Gastroesophageal sphincter (tissue), 4 donors: Measurements from ENCODE around the gene LIN52. TPM values are rescaled to one million over a fixed set of nuclear protein-coding genes. Genes with fewer than 3 reads are reported as not detected.

Source experiments
- ATAC-seq: fragments of 150-250 bp; one replicate; pipeline ENCODE4 v1.9.1; 2016; ENCODE audit warnings: mild to moderate bottlenecking, moderate library complexity
- H3K27ac ChIP-seq, 4 donors: fragments of 200-600 bp; sonication (generic) in 3 of 4; 1 replicate in 3 of 4; 2 replicates in 1 of 4; pipeline ENCODE4 v1.5.1; 2016 to 2019
- H3K27me3 ChIP-seq: fragments of 200-600 bp; sonication (generic); one replicate; pipeline ENCODE4 v1.5.1; 2019
- H3K36me3 ChIP-seq, 2 donors: fragments of 200-600 bp; sonication (generic); one replicate each; pipeline ENCODE4 v1.5.1; 2019; ENCODE audit warnings: control low read depth in 1 of 2
- H3K4me1 ChIP-seq, 3 donors: fragments of 200-600 bp; sonication (generic); 1 replicate in 2 of 3; 2 replicates in 1 of 3; pipeline ENCODE4 v1.5.1; 2016 to 2019; ENCODE audit warnings: control low read depth in 2 of 3
- H3K4me3 ChIP-seq, 2 donors: fragments of 200-600 bp; sonication (generic); one replicate each; pipeline ENCODE4 v1.5.1; 2019; ENCODE audit warnings: mild to moderate bottlenecking in 1 of 2, moderate library complexity in 1 of 2
- H3K9me3 ChIP-seq, 3 donors: fragments of 200-600 bp; sonication (generic); one replicate each; pipeline ENCODE4 v1.5.1; 2017 to 2019; ENCODE audit warnings: control low read depth in 2 of 3
- CTCF ChIP-seq, 4 experiments: fragments of 200-600 bp in 2 of 4; fragments of 450-650 bp in 2 of 4; sonication (generic) in 1 of 4; IDR thresholded peaks; one replicate each; pipeline ENCODE4 v1.5.1; 2017 to 2019; ENCODE audit warnings: antibody characterized with exemption in 4 of 4, mild to moderate bottlenecking in 2 of 4, moderate library complexity in 2 of 4
- EP300 ChIP-seq: sonication (generic); formaldehyde crosslinking; IDR thresholded peaks from one replicate; pipeline ENCODE4 v1.6.1; 2017; ENCODE audit warnings: antibody characterized with exemption, mild to moderate bottlenecking
- POLR2A ChIP-seq, 2 donors: fragments of 450-650 bp; IDR thresholded peaks; one replicate each; pipeline ENCODE4 v1.6.1; 2017; ENCODE audit warnings: antibody characterized with exemption in 2 of 2, mild to moderate bottlenecking in 2 of 2, moderate library complexity in 1 of 2
- POLR2AphosphoS5 ChIP-seq: sonication (generic); formaldehyde crosslinking; IDR thresholded peaks from one replicate; pipeline ENCODE4 v1.6.1; 2017; ENCODE audit warnings: antibody characterized with exemption
- WGBS, 2 donors: methylation state at CpG; one replicate each; pipeline ENCODE4 v1.1.5; 2018; ENCODE audit warnings: low coverage in 1 of 2; 5-methylcytosine and 5-hydroxymethylcytosine counted together
- total RNA-seq, 4 donors: library from RNA; depleted of rRNA; stranded (reverse); fragments of >200 nt; gene quantifications; one replicate each; pipeline ENCODE4 v1.1.0, GENCODE V29; 2016

Gene LIN52
- total RNA-seq, 4 donors from 2014 or later, result 8.1 to 15.9 (median 9.9) TPM

GRCh38 chr14:74204491-74204890 is 119.7 kb downstream of the LIN52 start:
- Histone ChIP-seq H3K4me3 (no peak overlapping the region), H3K27me3 (no peaks in the 10 kb centered on the region), H3K27ac (no peak overlapping the region), H3K36me3 (peaks cover 0 to 50% of the 10 kb centered on the region in 2 donors), H3K9me3 (no peaks in the 10 kb centered on the region), H3K4me1 (no peaks in the 10 kb centered on the region)
- no peak for TF ChIP-seq POLR2A (IDR thresholded peaks at IDR 0.05)
- no peak for TF ChIP-seq POLR2AphosphoS5
- TF ChIP-seq EP300, result no peak
- no peak for ATAC-seq
- WGBS, 2 donors, result 91 to 100% methylated on average over 1 to 6 of the region's 6 CpGs

GRCh38 chr14:74205882-74206281 is 121.1 kb downstream of the LIN52 start:
- H3K27ac ChIP-seq, result no peak overlapping the region
- peaks cover 5% of the 10 kb centered on the region for H3K27me3 ChIP-seq
- TF ChIP-seq POLR2AphosphoS5 (no peak), CTCF (IDR thresholded peaks at IDR 0.05) (no peak), POLR2A (IDR thresholded peaks at IDR 0.05) (no peak), EP300 (no peak)
- ATAC-seq, result no peak
- H3K4me3 ChIP-seq, result no peak overlapping the region
- H3K9me3 ChIP-seq, result no peaks in the 10 kb centered on the region
- H3K36me3 ChIP-seq, result peaks cover 0 to 37% of the 10 kb centered on the region in 2 donors
- WGBS, 2 donors, result 62 to 83% methylated on average over 1 of the region's 1 CpG
- H3K4me1 ChIP-seq, result no peaks in the 10 kb centered on the region

GRCh38 chr14:74207943-74208342 is 123.2 kb downstream of the LIN52 start:
- ATAC-seq, result no peak
- TF ChIP-seq POLR2A (IDR thresholded peaks at IDR 0.05) (no peak), CTCF (IDR thresholded peaks at IDR 0.05) (no peak), POLR2AphosphoS5 (no peak), EP300 (no peak)
- H3K36me3 ChIP-seq, result peaks cover 0 to 16% of the 10 kb centered on the region in 2 donors
- peaks cover 5% of the 10 kb centered on the region for H3K27me3 ChIP-seq
- H3K4me1 ChIP-seq, result no peaks in the 10 kb centered on the region
- 68 to 71% methylated on average over 3 of the region's 3 CpGs for WGBS, 2 donors
- H3K4me3 ChIP-seq, result no peak overlapping the region
- no peak overlapping the region for H3K27ac ChIP-seq
- no peaks in the 10 kb centered on the region for H3K9me3 ChIP-seq

- H3K27me3 ChIP-seq, result peaks cover 5% of the 10 kb centered on the region
- TF ChIP-seq POLR2AphosphoS5 (no peak), EP300 (no peak), POLR2A (IDR thresholded peaks at IDR 0.05) (no peak), CTCF (IDR thresholded peaks at IDR 0.05) (no peak)
- H3K36me3 ChIP-seq, result peaks cover 0 to 9% of the 10 kb centered on the region in 2 donors
- no peak overlapping the region for H3K27ac ChIP-seq
- ATAC-seq, result no peak
- H3K4me3 ChIP-seq, result no peak overlapping the region
- H3K4me1 ChIP-seq, result no peaks in the 10 kb centered on the region
- no peaks in the 10 kb centered on the region for H3K9me3 ChIP-seq
- WGBS, 2 donors, result 70 to 79% methylated on average over 2 to 6 of the region's 8 CpGs
These were observed 123.9 kb downstream of the LIN52 start for GRCh38 chr14:74208642-74209041.

GRCh38 chr14:74211945-74212580 is 127.3 kb downstream of the LIN52 start:
- WGBS, 2 donors, result 50 to 86% methylated on average over 1 of the region's 6 CpGs
- Histone ChIP-seq H3K27me3 (peaks cover 27% of the 10 kb centered on the region), H3K9me3 (no peaks in the 10 kb centered on the region), H3K36me3 (no peaks in the 10 kb centered on the region), H3K4me1 (no peaks in the 10 kb centered on the region), H3K4me3 (no peak overlapping the region), H3K27ac (no peak overlapping the region)
- ATAC-seq, result no peak
- no peak for TF ChIP-seq POLR2AphosphoS5
- no peak for TF ChIP-seq POLR2A (IDR thresholded peaks at IDR 0.05)
- TF ChIP-seq EP300, result no peak
- no peak for TF ChIP-seq CTCF (IDR thresholded peaks at IDR 0.05)
